Measurements from ENCODE around the gene NCS1. TPM values are rescaled to one million over a fixed set of nuclear protein-coding genes. Genes with fewer than 3 reads are reported as not detected.
A peak's percentile ranks its signal among the peaks of the same experiment; 100 is the strongest.

The NCS1 gene
- total and polyA plus RNA-seq, 8 donors = 16.7 to 24.9 (median 19.7) TPM

- H3K4me1 ChIP-seq = peaks cover 0 to 21% of the 10 kb centered on the region in 2 donors
- no peak overlapping the region for H3K4me3 ChIP-seq
- no peaks in the 10 kb centered on the region for H3K9me3 ChIP-seq
- intact Hi-C loops (cut with DNase I) = loop anchor here (5.0 to 10.0 kb wide), 2 partner anchors 115 to 132 kb away; no protein-coding TSS in a partner anchor
- TF ChIP-seq CTCF (IDR thresholded peaks at IDR 0.05) = no peak
- no peak overlapping the region for H3K27ac ChIP-seq
- no peaks in the 10 kb centered on the region for H3K36me3 ChIP-seq
- H3K27me3 ChIP-seq = no peaks in the 10 kb centered on the region
- peak in 1 of 4 donors; percentile 7 for DNase-seq
- ATAC-seq = no peak
Observed at GRCh38 chr9:130239363-130239695, 67.1 kb downstream of the NCS1 start.

- no peaks in the 10 kb centered on the region for H3K27me3 ChIP-seq
- ATAC-seq (no peak), DNase-seq (peak in 1 of 4 donors; percentile 31)
- H3K36me3 ChIP-seq = no peaks in the 10 kb centered on the region
- H3K27ac ChIP-seq = no peak overlapping the region
- intact Hi-C loops (cut with DNase I) = loop anchor here (5.0 to 10.0 kb wide), 2 partner anchors 115 to 132 kb away; no protein-coding TSS in a partner anchor
- no peaks in the 10 kb centered on the region for H3K9me3 ChIP-seq
- peaks cover 0 to 21% of the 10 kb centered on the region in 2 donors for H3K4me1 ChIP-seq
- TF ChIP-seq CTCF (IDR thresholded peaks at IDR 0.05) = no peak
- H3K4me3 ChIP-seq = no peak overlapping the region
Observed at GRCh38 chr9:130239741-130240241, 67.6 kb downstream of the NCS1 start.

- Histone ChIP-seq H3K36me3 (no peaks in the 10 kb centered on the region), H3K4me3 (no peak overlapping the region), H3K27me3 (no peaks in the 10 kb centered on the region), H3K4me1 (peaks cover 0 to 21% of the 10 kb centered on the region in 2 donors), H3K27ac (no peak overlapping the region), H3K9me3 (no peaks in the 10 kb centered on the region)
- peak; percentile 42 for ATAC-seq
- DNase-seq = peak in 3 of 4 donors; percentile 48 to 71 (median 52)
- no peak for TF ChIP-seq CTCF (IDR thresholded peaks at IDR 0.05)
- intact Hi-C loops (cut with DNase I) = no loop called here
Observed at GRCh38 chr9:130240410-130241197, 68.4 kb downstream of the NCS1 start.

- Histone ChIP-seq H3K4me1 (peaks cover 0 to 16% of the 10 kb centered on the region in 2 donors), H3K9me3 (no peaks in the 10 kb centered on the region), H3K27me3 (no peaks in the 10 kb centered on the region), H3K4me3 (no peak overlapping the region), H3K27ac (no peak overlapping the region), H3K36me3 (no peaks in the 10 kb centered on the region)
- peak in 1 of 4 donors; percentile 3 for DNase-seq
- TF ChIP-seq CTCF (IDR thresholded peaks at IDR 0.05) = no peak
- intact Hi-C loops (cut with DNase I) = no loop called here
- no peak for ATAC-seq
Observed at GRCh38 chr9:130241198-130241535, 69.0 kb downstream of the NCS1 start.

GRCh38 chr9:130242270-130243014 is 70.2 kb downstream of the NCS1 start:
- H3K9me3 ChIP-seq = no peaks in the 10 kb centered on the region
- intact Hi-C loops (cut with DNase I) = no loop called here
- H3K36me3 ChIP-seq = no peaks in the 10 kb centered on the region
- H3K27ac ChIP-seq = no peak overlapping the region
- no peaks in the 10 kb centered on the region for H3K27me3 ChIP-seq
- ATAC-seq = no peak
- H3K4me1 ChIP-seq = peaks cover 0 to 7% of the 10 kb centered on the region in 2 donors
- DNase-seq = no peak
- no peak for TF ChIP-seq CTCF (IDR thresholded peaks at IDR 0.05)
- no peak overlapping the region for H3K4me3 ChIP-seq
